Endodermal cell (in vitro differentiated cells): ENCODE data around the gene THEMIS2. TPM values are rescaled to one million over a fixed set of nuclear protein-coding genes. Genes with fewer than 3 reads are reported as not detected.

Experiments
- DNase-seq: peaks from one replicate; pipeline ENCODE4 v3.0.0-alpha.2; 2017
- H3K27ac ChIP-seq: 2 replicates; pipeline ENCODE4 v1.5.1; 2013; ENCODE audit warnings: mild to moderate bottlenecking, low read depth, low read length, moderate library complexity
- H3K27me3 ChIP-seq: 2 replicates; pipeline ENCODE4 v1.6.1; 2013; ENCODE audit warnings: mild to moderate bottlenecking, low read length, moderate library complexity; ENCODE audit not compliant: insufficient read depth, control insufficient read depth, poor library complexity, severe bottlenecking
- H3K36me3 ChIP-seq: 2 replicates; pipeline ENCODE4 v1.7.0; 2013; ENCODE audit warnings: mild to moderate bottlenecking, low read length, moderate library complexity; ENCODE audit not compliant: control insufficient read depth, insufficient read depth
- H3K4me1 ChIP-seq: one replicate; pipeline ENCODE4 v1.7.0; 2013; ENCODE audit warnings: low read length; ENCODE audit not compliant: control insufficient read depth, insufficient read depth
- H3K4me3 ChIP-seq: 2 replicates; pipeline ENCODE4 v1.5.1; 2013; ENCODE audit warnings: mild to moderate bottlenecking, low read length, moderate library complexity
- H3K9ac ChIP-seq: 2 replicates; pipeline ENCODE4 v1.6.1; 2013; ENCODE audit warnings: mild to moderate bottlenecking, low read length, moderate library complexity; ENCODE audit not compliant: poor library complexity, severe bottlenecking; ENCODE audit errors: extremely low read depth
- H3K9me3 ChIP-seq: 2 replicates; pipeline ENCODE4 v1.6.1; 2013; ENCODE audit warnings: mild to moderate bottlenecking, low read length, moderate library complexity; ENCODE audit not compliant: control insufficient read depth
- H3K27ac Mint-ChIP-seq: 2 replicates; pipeline ENCODE4 v1.8.0; 2020; ENCODE audit warnings: mixed read lengths
- H3K27me3 Mint-ChIP-seq: 2 replicates; pipeline ENCODE4 v1.8.0; 2021; ENCODE audit warnings: mild to moderate bottlenecking, mixed read lengths; ENCODE audit not compliant: insufficient read depth
- H3K36me3 Mint-ChIP-seq: 2 replicates; pipeline ENCODE4 v1.8.0; 2020; ENCODE audit warnings: low read depth, mixed read lengths
- H3K4me1 Mint-ChIP-seq: 2 replicates; pipeline ENCODE4 v1.8.0; 2020; ENCODE audit warnings: mixed read lengths
- H3K4me3 Mint-ChIP-seq: 2 replicates; pipeline ENCODE4 v1.8.0; 2020; ENCODE audit warnings: mild to moderate bottlenecking, moderate library complexity, mixed read lengths
- H3K9me3 Mint-ChIP-seq: 2 replicates; pipeline ENCODE4 v1.8.0; 2020; ENCODE audit warnings: mild to moderate bottlenecking, mixed read lengths
- WGBS, 2 experiments: methylation state at CpG; one replicate each; pipeline versions ENCODE4 v1.1.5 to v1.1.7; 2013; ENCODE audit warnings: missing lambda C conversion rate in 2 of 2, mixed read lengths in 1 of 2; ENCODE audit not compliant: insufficient coverage in 1 of 2, insufficient read length in 1 of 2; 5-methylcytosine and 5-hydroxymethylcytosine counted together
- total RNA-seq, 2 donors: library from RNA; stranded (reverse); fragmentation: NEBNext Ultra II Directional in 1 of 2; extraction: Animal tissue kit (Norgen Biotek cat#: 25700) in 1 of 2; gene quantifications; 2 replicates in 1 of 2; 3 replicates in 1 of 2; pipeline ENCODE4 v1.2.1, GENCODE V29; 2021
- TF ChIP-seq, protein P1 (sequence below): fragments of 200-600 bp; sonication (generic); conservative IDR thresholded peaks from 2 replicates; pipeline ENCODE4 v1.5.0; 2021; ENCODE audit warnings: antibody characterized with exemption, mild to moderate bottlenecking

Gene THEMIS2
- total RNA-seq, 2 donors from 2014 or later = 8.5 to 8.8 TPM

DNA sequence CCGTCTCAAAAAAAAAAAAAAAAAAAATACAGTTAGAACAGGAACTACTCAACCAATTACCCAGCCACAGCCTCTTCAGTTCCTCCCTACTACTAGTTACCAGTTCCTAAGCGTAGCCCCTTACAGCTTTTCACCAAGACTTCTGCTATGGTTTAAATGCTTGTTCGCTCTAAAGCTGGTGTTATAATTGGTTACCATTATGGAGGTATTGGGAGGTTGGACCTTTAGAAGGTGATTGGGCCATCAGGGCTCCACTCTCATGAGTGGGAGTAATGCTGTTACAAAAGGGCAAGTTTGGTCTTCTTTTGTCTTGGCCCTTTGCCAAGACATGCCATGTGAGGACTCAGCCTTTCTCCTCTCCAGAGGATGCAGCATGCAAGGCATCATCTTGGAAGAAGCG lies 59.4 kb downstream of the THEMIS2 start:
- Histone ChIP-seq H3K27me3 (no peaks in the 10 kb centered on the region), H3K4me1 (no peaks in the 10 kb centered on the region), H3K27ac (no peak overlapping the region), H3K9ac (no peak overlapping the region), H3K4me3 (no peak overlapping the region), H3K36me3 (no peaks in the 10 kb centered on the region), H3K9me3 (no peaks in the 10 kb centered on the region)
- WGBS, 2 experiments = 80 to 93% methylated on average over 1 to 4 of the region's 4 CpGs
- Mint-ChIP-seq H3K36me3 (no peaks in the 10 kb centered on the region), H3K4me3 (no peak overlapping the region), H3K9me3 (no peaks in the 10 kb centered on the region), H3K4me1 (peaks cover 18% of the 10 kb centered on the region), H3K27me3 (peaks cover 6% of the 10 kb centered on the region), H3K27ac (no peak overlapping the region)
- TF ChIP-seq, protein P1, sequence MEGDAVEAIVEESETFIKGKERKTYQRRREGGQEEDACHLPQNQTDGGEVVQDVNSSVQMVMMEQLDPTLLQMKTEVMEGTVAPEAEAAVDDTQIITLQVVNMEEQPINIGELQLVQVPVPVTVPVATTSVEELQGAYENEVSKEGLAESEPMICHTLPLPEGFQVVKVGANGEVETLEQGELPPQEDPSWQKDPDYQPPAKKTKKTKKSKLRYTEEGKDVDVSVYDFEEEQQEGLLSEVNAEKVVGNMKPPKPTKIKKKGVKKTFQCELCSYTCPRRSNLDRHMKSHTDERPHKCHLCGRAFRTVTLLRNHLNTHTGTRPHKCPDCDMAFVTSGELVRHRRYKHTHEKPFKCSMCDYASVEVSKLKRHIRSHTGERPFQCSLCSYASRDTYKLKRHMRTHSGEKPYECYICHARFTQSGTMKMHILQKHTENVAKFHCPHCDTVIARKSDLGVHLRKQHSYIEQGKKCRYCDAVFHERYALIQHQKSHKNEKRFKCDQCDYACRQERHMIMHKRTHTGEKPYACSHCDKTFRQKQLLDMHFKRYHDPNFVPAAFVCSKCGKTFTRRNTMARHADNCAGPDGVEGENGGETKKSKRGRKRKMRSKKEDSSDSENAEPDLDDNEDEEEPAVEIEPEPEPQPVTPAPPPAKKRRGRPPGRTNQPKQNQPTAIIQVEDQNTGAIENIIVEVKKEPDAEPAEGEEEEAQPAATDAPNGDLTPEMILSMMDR = no peak
- no peak for DNase-seq

DNA sequence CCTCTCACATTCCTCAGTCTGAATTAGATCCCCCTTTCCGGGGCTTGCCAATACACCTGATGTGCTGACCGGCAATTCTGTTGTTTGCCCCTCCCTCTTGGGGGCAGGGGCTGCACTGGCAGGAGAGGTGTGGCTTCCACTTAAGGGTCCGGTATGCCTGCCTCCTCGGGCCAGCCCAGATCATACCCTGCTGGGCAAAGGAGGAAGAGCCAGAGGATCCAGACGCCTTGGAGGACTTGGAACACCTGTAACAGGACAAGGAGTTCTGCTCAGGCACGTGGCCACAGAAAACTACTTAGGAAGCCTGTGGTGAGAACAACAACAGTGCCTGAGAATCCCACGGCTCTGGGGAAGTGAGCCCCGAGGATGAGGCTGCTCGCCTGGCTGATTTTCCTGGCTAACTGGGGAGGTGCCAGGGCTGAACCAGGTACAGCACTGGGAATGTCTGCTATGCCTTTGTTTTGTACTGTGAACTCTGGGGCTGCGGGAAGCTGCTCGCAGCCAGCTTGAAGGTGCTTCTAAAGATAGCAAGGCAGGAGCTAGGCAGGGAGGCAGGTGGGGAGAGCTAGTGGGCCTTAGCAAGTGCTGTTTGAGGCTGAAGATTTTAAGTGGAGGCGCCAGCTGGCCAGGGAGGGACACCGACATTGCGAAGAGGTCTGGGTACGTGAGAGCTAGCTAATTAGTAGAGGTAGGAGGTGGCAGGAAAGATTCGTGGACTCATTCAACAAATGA lies 62.6 kb downstream of the THEMIS2 start, which contains the start of gene SMPDL3B:
SMPDL3B (plus strand) TSS at position 183 of the 732 bp plus-strand sequence; CDS start at position 367, 184 bp downstream.
- H3K27ac Mint-ChIP-seq = peak within 1 kb of the TSS; percentile 89
- WGBS, 2 experiments = 14 to 26% methylated on average over 11 to 16 of the region's 16 CpGs
- Histone ChIP-seq H3K9me3 (no peaks in the 10 kb centered on the region), H3K27me3 (no peaks in the 10 kb centered on the region), H3K27ac (no peak within 1 kb of the TSS), H3K36me3 (no peaks in the 10 kb centered on the region), H3K4me1 (no peaks in the 10 kb centered on the region), H3K9ac (peak within 1 kb of the TSS; percentile 68), H3K4me3 (peak within 1 kb of the TSS; percentile 84)
- DNase-seq = peak; percentile 97
- no peaks in the 10 kb centered on the region for H3K9me3 Mint-ChIP-seq
- peaks cover 29% of the 10 kb centered on the region for H3K4me1 Mint-ChIP-seq
- peak within 1 kb of the TSS; percentile 66 for H3K4me3 Mint-ChIP-seq
- TF ChIP-seq, protein P1 = peak; percentile 65
- peaks cover 2% of the 10 kb centered on the region for H3K36me3 Mint-ChIP-seq
- peaks cover 6% of the 10 kb centered on the region for H3K27me3 Mint-ChIP-seq

DNA sequence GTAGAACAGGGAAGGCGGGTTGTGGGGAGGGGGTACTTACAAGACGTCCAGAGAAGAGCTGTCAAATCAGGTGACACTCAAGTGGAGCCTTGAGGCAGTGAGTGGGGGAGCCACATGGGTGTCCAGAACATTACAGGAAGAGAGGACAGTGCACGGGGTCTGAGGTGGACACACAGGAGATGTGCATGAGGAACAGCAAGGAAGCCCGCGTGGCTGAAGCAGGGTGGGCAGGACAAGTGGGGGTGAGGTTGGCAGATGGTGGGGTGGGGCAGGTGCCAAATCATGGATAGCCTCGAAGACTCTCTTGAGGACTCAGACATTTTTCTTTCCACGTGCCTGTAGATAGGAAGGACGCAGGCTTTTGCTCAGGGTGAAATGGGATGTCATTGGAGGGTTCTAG lies 63.4 kb downstream of the THEMIS2 start:
- H3K27me3 ChIP-seq = no peaks in the 10 kb centered on the region
- H3K4me1 ChIP-seq = no peaks in the 10 kb centered on the region
- Mint-ChIP-seq H3K27me3 (peaks cover 6% of the 10 kb centered on the region), H3K4me3 (peak overlapping the region; percentile 66), H3K4me1 (peaks cover 32% of the 10 kb centered on the region), H3K9me3 (no peaks in the 10 kb centered on the region), H3K27ac (no peak overlapping the region), H3K36me3 (peaks cover 3% of the 10 kb centered on the region)
- H3K9me3 ChIP-seq = no peaks in the 10 kb centered on the region
- no peak for DNase-seq
- WGBS, 2 experiments = 85 to 86% methylated on average over 7 to 8 of the region's 8 CpGs
- H3K27ac ChIP-seq = no peak overlapping the region
- peak overlapping the region; percentile 68 for H3K9ac ChIP-seq
- H3K36me3 ChIP-seq = no peaks in the 10 kb centered on the region
- TF ChIP-seq, protein P1 = no peak
- peak overlapping the region; percentile 84 for H3K4me3 ChIP-seq

Other genes starting within 250 kb of the THEMIS2 start
- gene FGR, start 237.4 kb upstream of the THEMIS2 start, total RNA-seq = not detected
- gene IFI6, start 200.4 kb upstream of the THEMIS2 start, total RNA-seq = 1 to 10 TPM in 1 of 2 donors, under 1 TPM in 1; 0.71 to 1.1 TPM
- gene FAM76A, start 146.6 kb upstream of the THEMIS2 start, total RNA-seq = 10 to 100 TPM; 13.0 to 14.7 TPM
- gene STX12, start 99.3 kb upstream of the THEMIS2 start, total RNA-seq = 10 to 100 TPM; 19.5 to 23.3 TPM
- gene PPP1R8, start 41.8 kb upstream of the THEMIS2 start, total RNA-seq = 10 to 100 TPM; 45.0 to 48.1 TPM
- gene RPA2, start 42.0 kb downstream of the THEMIS2 start, total RNA-seq = 10 to 100 TPM; 43.5 to 60.0 TPM
- 10 to 100 TPM; 10.1 to 11.8 TPM for gene SMPDL3B, start 62.5 kb downstream of the THEMIS2 start, total RNA-seq
- gene XKR8, start 87.4 kb downstream of the THEMIS2 start, total RNA-seq = 10 to 100 TPM; 17.5 to 17.7 TPM
- gene EYA3, start 216.1 kb downstream of the THEMIS2 start, total RNA-seq = 10 to 100 TPM; 29.3 to 32.8 TPM